Fibroblast of the conjunctiva (primary cell): Measurements from ENCODE around the gene SAC3D1.

ENCODE experiments used
- DNase-seq: peaks from one replicate; pipeline ENCODE4 v3.0.0-alpha.2; 2010; ENCODE audit warnings: low read depth

Gene SAC3D1

DNA sequence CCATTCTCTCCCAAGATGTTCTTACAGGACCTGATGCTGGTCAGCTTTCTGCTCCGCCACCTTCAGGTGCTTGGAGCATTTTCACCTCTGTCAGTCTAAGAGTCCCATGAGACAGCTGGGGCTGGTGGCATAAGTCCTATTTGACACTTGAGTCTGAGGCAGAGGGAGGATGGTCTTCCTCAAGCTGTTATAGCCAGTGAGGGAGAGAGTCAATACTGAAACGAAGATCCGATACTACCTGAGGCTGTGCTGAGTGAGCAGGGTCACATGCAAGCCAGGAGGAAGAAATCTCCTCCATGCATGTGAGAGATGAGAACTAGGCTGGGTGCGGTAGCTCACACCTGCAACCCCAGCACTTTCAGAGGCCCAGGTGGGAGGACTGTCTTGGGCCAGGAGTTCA is 48.6 kb downstream of the SAC3D1 start:
- no peak for DNase-seq

- DNase-seq, result no peak
Measured at GRCh38 chr11:65090628-65091027, 49.6 kb downstream of the SAC3D1 start.
